ENCODE results near the gene RNF25.

The RNF25 gene

DNA sequence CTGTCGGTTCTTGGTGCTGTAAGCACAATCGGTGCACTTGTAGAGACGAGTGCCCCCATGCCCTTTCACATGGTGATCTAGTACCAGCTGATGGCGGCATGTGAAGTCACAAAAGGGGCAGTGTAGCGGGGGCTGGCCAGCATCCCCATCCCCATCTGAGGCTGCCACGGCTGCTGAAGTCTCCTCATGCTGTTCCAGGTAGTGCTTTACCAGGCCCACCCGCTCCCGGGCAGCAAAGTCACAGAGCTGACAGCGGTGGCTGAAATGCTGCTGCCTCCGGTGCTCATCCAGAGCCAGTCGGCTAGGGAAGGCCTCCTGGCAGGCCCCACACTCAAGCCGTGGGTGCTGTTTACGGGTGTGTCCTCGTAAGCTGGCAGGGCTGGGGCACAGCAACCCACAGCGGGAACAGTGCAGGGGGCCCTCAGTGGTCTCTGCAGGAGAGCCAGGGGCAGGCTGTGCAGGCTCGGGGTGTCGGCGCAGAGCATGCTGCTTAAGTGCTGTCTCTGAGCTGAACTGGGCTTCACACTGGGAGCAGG lies 29.6 kb downstream of the RNF25 start:
- H3K4me3 ChIP-seq (ENCODE audit: low read depth, low read length) = no peak overlapping the region
- TF ChIP-seq CTCF (IDR thresholded peaks at IDR 0.05; ENCODE audit: low read depth, low read length) = no peak
- no peak for DNase-seq (ENCODE audit: low read depth, low spot score)
- in situ Hi-C loops (cut with HindIII; ENCODE audit: low sequenced_read_pairs) = no loop called here

- no peak for DNase-seq (ENCODE audit: low read depth, low spot score)
- H3K4me3 ChIP-seq (ENCODE audit: low read depth, low read length) = no peak overlapping the region
- in situ Hi-C loops (cut with HindIII; ENCODE audit: low sequenced_read_pairs) = no loop called here
- no peak for TF ChIP-seq CTCF (IDR thresholded peaks at IDR 0.05; ENCODE audit: low read depth, low read length)
Measured at GRCh38 chr2:218638372-218638771, 33.4 kb downstream of the RNF25 start.

DNA sequence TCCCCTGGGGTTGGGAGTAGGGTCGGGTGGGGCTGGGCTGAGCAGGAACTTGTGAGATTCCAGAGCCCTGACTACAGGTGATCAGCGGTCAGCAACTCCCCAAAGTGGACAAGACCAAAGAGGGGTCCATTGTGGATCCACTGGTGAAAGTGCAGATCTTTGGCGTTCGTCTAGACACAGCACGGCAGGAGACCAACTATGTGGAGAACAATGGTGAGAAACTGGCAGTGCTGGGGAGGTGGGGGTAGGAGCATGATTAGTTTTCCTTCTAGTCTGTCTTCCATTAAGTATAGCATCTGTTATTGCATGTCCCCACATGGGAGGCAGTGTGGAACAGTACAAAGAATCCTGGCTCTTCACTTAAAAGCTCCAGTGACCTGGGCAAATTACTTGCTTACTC lies 36.1 kb downstream of the RNF25 start:
- in situ Hi-C loops (cut with HindIII; ENCODE audit: low sequenced_read_pairs) = no loop called here
- H3K4me3 ChIP-seq (ENCODE audit: low read depth, low read length) = no peak overlapping the region
- no peak for DNase-seq (ENCODE audit: low read depth, low spot score)
- no peak for TF ChIP-seq CTCF (IDR thresholded peaks at IDR 0.05; ENCODE audit: low read depth, low read length)

DNA sequence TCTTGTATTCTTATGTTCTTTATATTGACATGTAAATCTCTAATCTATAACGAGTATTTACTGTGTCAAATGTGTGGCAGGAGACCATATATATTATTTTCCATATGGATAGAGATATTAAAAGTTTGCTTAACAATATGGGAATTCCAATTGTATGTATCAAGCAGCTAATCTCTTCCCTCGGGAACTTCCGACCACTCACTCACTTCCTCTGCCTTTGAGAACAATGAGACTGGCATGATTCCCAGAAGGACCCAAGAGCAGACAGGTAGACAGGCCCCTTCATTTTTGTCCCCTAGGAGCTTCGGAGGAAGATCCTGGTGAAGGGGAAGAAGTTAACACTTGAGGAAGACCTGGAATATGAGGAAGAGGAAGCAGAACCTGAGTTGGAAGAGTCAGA lies 40.0 kb downstream of the RNF25 start:
- H3K4me3 ChIP-seq (ENCODE audit: low read depth, low read length) = no peak overlapping the region
- no peak for TF ChIP-seq CTCF (IDR thresholded peaks at IDR 0.05; ENCODE audit: low read depth, low read length)
- in situ Hi-C loops (cut with HindIII; ENCODE audit: low sequenced_read_pairs) = no loop called here
- DNase-seq (ENCODE audit: low read depth, low spot score) = peak; percentile 14

- DNase-seq (ENCODE audit: low read depth, low spot score) = no peak
- H3K4me3 ChIP-seq (ENCODE audit: low read depth, low read length) = no peak overlapping the region
- TF ChIP-seq CTCF (IDR thresholded peaks at IDR 0.05; ENCODE audit: low read depth, low read length) = no peak
- in situ Hi-C loops (cut with HindIII; ENCODE audit: low sequenced_read_pairs) = no loop called here
Measured at GRCh38 chr2:218627939-218628338, 43.9 kb downstream of the RNF25 start.

GRCh38 chr2:218626369-218626768 lies 45.4 kb downstream of the RNF25 start:
- no peak overlapping the region for H3K4me3 ChIP-seq (ENCODE audit: low read depth, low read length)
- DNase-seq (ENCODE audit: low read depth, low spot score) = no peak
- in situ Hi-C loops (cut with HindIII; ENCODE audit: low sequenced_read_pairs) = no loop called here
- TF ChIP-seq CTCF (IDR thresholded peaks at IDR 0.05; ENCODE audit: low read depth, low read length) = no peak

GRCh38 chr2:218623366-218623705 lies 48.5 kb downstream of the RNF25 start:
- no peak for DNase-seq (ENCODE audit: low read depth, low spot score)
- TF ChIP-seq CTCF (IDR thresholded peaks at IDR 0.05; ENCODE audit: low read depth, low read length) = no peak
- H3K4me3 ChIP-seq (ENCODE audit: low read depth, low read length) = no peak overlapping the region
- in situ Hi-C loops (cut with HindIII; ENCODE audit: low sequenced_read_pairs) = no loop called here
